NCI-H2227 (cell line): Measurements from ENCODE around the gene UTP14C.
"Not testable (repeated sequence)": the region's sequence is repeated elsewhere in the genome, so short reads cannot be mapped to it uniquely, and the experiment has no call there.

Experiments
- DNase-seq: peaks from one replicate; lab custom pipeline; 2025; ENCODE audit not compliant: unreplicated experiment; lab: John Stamatoyannopoulos, UW

UTP14C gene

GRCh38 chr13:52034616-52035226, 10.2 kb downstream of the UTP14C start:
- no peak for DNase-seq

- no peak for DNase-seq
These were observed 11.5 kb downstream of the UTP14C start for GRCh38 chr13:52036037-52036436.

- DNase-seq, result no peak
These were observed 19.2 kb downstream of the UTP14C start for GRCh38 chr13:52043675-52044074.

GRCh38 chr13:52047463-52047862, 23.0 kb downstream of the UTP14C start:
- no peak for DNase-seq

- no peak for DNase-seq
These were observed 24.0 kb downstream of the UTP14C start for GRCh38 chr13:52048516-52048915.

GRCh38 chr13:52051400-52051799, 26.9 kb downstream of the UTP14C start:
- DNase-seq, result no peak

GRCh38 chr13:52053460-52053859, 29.0 kb downstream of the UTP14C start:
- DNase-seq, result no peak

GRCh38 chr13:52061064-52061463, 36.6 kb downstream of the UTP14C start:
- not testable (repeated sequence) for DNase-seq

GRCh38 chr13:52061587-52061986, 37.1 kb downstream of the UTP14C start:
- DNase-seq, result no peak

GRCh38 chr13:52067237-52067636, 42.7 kb downstream of the UTP14C start:
- DNase-seq, result no peak

- no peak for DNase-seq
These were observed 46.5 kb downstream of the UTP14C start for GRCh38 chr13:52070929-52071523.
